H1 (cell line): Measurements from ENCODE around the gene NRXN3.

Experiments
- EZH2 ChIP-seq: fragments of 200-600 bp; sonication (generic); IDR thresholded peaks from 2 replicates; pipeline ENCODE4 v1.7.1; 2012; ENCODE audit warnings: low read depth, mild to moderate bottlenecking, moderate library complexity, low read length, inconsistent platforms; ENCODE audit not compliant: severe bottlenecking
- RXRA ChIP-seq: IDR thresholded peaks from 2 replicates; pipeline ENCODE4 v1.6.1; 2011; ENCODE audit warnings: low read depth, mild to moderate bottlenecking, low read length, moderate library complexity; ENCODE audit not compliant: insufficient read depth

GRCh38 chr14:79542121-79542520 lies 1371.9 kb downstream of the NRXN3 start:
- no peak for TF ChIP-seq EZH2
- TF ChIP-seq RXRA, result no peak
